Measurements from ENCODE around the gene DMD. TPM values are rescaled to one million over a fixed set of nuclear protein-coding genes. Genes with fewer than 3 reads are reported as not detected.

Gene DMD
- total RNA-seq, 1 experiment from 2014 or later, result 6.2 TPM

DNA sequence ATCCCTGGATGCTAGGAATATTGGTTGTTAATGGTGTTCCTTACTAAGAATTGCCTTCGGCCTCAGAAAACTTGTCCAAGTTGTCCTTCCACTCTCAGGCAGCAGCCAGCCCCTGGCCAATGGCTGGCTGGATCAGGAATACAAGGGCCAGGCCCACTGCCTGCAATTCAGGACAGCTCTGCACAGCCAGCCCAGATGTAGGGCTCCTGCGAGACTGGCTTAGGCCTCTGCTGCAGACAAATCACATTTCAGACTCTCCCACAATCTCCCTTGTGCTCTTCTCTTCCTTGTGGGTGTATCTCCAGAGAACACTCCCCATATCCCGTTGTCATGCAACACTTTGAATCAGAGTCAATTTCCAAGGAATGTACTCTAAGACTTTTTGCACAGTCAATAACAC is 1391.9 kb downstream of the DMD start:
- DNase-seq (ENCODE audit: low read depth), result no peak
- in situ Hi-C loops (cut with HindIII; ENCODE audit: low pct_unique_long_range_greater_than_20kb, low sequenced_read_pairs), result no loop called here

DNA sequence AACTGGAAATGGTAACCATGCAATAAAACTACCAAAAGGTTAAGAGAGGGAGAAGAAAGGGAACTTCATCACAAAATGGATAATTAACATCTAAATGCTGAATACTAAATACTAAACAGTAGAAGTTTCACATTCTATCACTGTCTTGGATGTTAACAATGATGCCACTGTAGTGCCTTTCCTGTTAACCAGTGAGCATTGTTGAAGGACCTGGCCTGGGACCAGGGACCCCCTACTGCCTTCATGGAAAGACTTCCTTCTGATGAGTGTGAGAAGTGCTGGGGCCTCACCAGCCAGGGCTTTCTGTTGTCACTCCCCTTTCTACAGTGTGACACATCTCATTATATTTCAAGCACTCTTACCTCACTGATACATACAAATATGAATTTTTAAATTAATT is 1400.2 kb downstream of the DMD start:
- in situ Hi-C loops (cut with HindIII; ENCODE audit: low pct_unique_long_range_greater_than_20kb, low sequenced_read_pairs), result no loop called here
- no peak for DNase-seq (ENCODE audit: low read depth)

DNA sequence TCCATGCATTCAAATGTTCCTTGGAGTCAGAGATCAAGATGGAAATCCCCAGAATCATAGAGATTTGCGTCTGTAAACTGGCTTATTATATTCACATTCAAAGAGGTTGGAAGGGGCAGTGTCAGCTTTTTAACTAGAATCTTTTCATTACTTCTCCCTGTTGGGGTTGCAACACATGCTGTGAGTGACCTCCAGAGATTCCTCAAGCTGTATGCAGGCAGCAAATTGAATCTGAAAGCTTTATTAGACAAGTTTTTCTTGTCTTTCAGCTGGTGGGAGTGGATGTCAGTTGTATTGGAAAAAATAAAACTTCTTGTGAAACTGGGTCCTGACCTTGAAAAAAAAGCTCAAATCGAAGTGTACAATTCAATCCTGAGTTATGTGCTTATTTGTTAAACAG is 1403.0 kb downstream of the DMD start:
- no peak for DNase-seq (ENCODE audit: low read depth)
- in situ Hi-C loops (cut with HindIII; ENCODE audit: low pct_unique_long_range_greater_than_20kb, low sequenced_read_pairs), result no loop called here

DNA sequence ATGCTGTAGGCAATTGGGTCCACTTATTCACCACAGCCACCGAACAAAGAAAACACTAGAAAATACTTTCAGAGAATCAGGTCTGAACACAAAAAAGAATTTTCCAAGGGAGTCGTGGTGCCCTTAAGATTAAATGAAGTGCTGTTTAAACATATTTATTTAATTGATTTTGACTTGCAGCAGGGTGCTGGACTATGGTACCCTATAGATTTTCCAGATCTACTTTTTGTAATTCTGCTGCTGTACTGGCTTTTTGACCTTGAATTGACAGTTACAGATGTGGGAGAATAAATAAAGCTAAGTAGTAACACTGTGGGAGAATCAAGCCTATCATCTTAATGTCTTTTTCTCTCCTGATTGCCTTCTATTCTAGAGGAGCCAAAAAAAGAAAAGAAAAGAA is 1404.2 kb downstream of the DMD start:
- no peak for DNase-seq (ENCODE audit: low read depth)
- in situ Hi-C loops (cut with HindIII; ENCODE audit: low pct_unique_long_range_greater_than_20kb, low sequenced_read_pairs), result no loop called here

DNA sequence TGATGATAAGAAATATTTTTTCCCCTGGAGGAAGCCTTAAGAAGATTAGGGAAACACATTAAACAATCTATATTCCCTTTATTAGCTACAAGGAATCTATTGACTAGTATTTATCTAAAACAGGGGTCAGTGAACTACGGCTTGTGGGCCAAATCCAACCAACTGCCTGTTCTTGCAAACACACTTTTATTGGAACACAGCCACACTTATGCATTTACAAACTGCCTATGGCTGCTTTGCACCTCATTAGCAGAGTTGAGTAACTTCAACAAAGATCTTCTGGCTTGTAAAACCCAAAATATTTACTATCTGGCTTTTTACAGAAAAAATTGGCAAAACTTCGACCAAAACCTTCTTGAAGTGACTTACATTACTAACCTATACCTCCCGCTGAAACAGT is 1405.6 kb downstream of the DMD start:
- no peak for DNase-seq (ENCODE audit: low read depth)

DNA sequence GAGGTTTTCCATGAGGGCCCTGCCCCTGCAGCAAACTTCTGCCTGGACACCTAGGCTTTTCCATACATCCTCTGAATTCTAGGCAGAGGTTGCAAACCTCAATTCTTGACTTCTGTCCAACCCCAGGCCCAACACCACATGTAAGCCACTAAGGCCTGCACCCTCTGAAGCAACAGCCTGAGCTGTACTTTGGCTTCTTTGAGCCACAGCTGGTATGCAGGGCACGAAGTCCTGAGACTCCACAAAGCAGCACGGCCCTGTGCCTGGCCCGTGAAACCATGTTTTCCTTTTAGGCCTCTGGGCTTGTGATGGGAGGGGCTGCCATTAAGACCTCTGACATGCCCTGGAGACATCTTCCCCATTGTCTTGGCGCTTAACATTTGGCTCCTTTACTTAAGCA is 1411.1 kb downstream of the DMD start:
- in situ Hi-C loops (cut with HindIII; ENCODE audit: low pct_unique_long_range_greater_than_20kb, low sequenced_read_pairs), result no loop called here

More for the DNA sequence above, 1405.6 kb downstream of the DMD start:
- in situ Hi-C loops (cut with HindIII; ENCODE audit: low pct_unique_long_range_greater_than_20kb, low sequenced_read_pairs), result no loop called here

DNA sequence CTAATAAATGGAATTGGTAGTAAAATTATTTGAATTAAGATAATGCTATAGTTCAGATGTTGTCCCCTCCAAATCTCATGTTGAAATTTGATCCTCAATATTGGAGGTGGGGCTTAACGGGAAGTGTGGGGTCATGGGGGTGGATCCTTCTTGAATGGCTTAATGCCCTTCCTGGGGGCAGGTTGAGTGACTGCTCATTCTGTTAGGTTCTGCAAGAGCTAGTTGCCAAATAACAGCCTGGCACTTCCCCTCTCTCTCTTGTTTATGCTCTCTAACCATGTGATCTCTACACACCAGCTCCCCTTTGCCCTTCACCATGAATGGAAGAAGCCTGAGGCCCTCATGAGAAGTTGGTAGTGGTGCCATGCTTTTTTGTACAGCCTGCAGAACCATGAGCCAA is 1414.7 kb downstream of the DMD start:
- in situ Hi-C loops (cut with HindIII; ENCODE audit: low pct_unique_long_range_greater_than_20kb, low sequenced_read_pairs), result no loop called here
- no peak for DNase-seq (ENCODE audit: low read depth)

More for the DNA sequence above, 1411.1 kb downstream of the DMD start:
- DNase-seq (ENCODE audit: low read depth), result no peak

DNA sequence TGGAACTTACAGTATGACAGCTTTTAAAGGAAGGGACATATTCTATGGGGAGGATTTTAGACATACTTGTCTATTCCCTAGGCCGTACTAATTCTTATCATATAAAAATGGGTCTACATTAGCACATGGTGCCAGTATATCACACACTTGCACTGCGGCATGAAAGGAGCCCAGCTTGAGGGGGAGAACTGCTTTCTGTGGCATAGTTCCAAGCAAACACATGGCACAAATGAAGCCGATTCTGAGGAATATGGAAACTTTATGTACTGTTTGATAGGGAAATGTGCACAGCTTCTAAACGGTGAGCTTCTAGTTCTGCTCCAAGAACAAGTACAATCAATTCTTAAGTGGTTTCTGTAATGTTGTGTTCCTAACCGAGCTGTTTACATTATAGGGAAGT is 1463.9 kb downstream of the DMD start:
- in situ Hi-C loops (cut with HindIII; ENCODE audit: low pct_unique_long_range_greater_than_20kb, low sequenced_read_pairs), result no loop called here
- no peak for DNase-seq (ENCODE audit: low read depth)

DNA sequence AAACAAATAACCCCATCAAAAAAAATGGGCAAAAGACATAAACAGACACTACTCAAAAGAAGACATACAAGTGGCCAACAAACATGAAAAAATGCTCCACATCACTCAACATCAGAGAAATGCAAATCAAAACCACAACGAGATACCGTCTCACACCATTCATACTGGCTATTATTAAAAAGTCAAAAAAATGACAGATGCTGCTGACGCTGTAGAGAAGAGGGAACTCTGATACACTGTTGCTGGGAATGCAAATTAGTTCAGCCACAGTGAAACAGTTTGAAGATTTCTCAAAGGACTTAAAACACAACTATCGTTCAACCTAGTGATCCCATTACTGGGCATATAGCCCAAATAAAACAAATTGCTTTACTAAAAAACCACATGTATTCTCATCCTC is 1468.3 kb downstream of the DMD start:
- no peak for DNase-seq (ENCODE audit: low read depth)
- in situ Hi-C loops (cut with HindIII; ENCODE audit: low pct_unique_long_range_greater_than_20kb, low sequenced_read_pairs), result no loop called here

DNA sequence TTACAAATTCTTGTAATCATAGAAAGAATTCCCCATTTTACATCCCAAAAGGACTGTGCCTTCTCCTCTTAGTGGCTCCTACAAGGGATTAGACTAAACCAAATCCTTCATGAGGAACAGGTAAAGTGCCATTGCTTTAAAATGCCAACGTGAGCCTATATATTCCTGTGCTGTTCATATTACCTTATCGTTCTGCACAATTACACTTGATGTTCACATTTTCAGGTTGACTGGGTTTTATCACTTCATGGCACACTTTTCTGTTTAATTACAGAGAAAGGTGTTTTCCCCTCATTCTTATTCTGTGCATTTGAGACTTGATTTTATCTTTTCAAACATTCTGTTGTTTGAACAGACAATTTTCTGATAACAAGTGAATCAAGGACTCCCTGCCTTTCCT is 1493.9 kb downstream of the DMD start:
- peak; percentile 0 for DNase-seq (ENCODE audit: low read depth)
- in situ Hi-C loops (cut with HindIII; ENCODE audit: low pct_unique_long_range_greater_than_20kb, low sequenced_read_pairs), result no loop called here

DNA sequence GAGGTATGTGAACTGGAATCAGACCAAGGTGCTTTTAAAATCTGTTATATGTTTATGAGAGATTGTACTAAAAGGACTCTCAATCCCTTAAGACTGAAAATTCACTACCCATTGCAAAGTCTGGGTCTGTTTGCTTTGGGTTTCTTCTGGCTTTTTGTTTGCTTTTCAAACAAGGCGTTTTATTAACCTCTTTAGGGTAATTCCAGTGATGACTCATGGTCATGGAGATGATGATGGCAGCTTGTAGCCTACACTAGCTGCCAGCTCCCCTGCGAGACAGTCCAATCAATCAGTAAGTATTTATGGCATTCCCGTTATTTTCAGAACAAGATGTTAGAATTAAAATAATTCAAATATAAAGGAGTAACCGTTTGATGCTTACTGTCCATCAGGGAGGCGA is 1495.7 kb downstream of the DMD start:
- in situ Hi-C loops (cut with HindIII; ENCODE audit: low pct_unique_long_range_greater_than_20kb, low sequenced_read_pairs), result no loop called here
- DNase-seq (ENCODE audit: low read depth), result peak; percentile 40

DNA sequence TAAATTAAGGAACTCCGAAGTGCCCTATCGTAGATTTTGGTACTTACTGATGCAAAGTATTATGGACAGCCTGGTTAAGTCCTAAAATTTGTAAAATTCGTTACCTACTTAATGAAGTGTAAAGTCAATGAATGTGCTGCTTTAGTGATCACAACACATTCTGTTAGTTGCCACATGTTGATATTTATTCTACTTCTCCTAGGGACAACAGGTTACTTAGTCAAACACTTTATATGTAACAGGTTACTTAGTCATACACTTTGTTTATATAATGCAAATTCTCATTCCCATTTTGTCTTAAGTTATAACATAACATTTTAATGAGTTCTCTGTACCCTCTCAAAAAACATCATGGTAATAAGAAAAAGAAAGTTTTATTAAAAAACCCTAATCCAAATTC is 1496.6 kb downstream of the DMD start:
- in situ Hi-C loops (cut with HindIII; ENCODE audit: low pct_unique_long_range_greater_than_20kb, low sequenced_read_pairs), result no loop called here
- no peak for DNase-seq (ENCODE audit: low read depth)

DNA sequence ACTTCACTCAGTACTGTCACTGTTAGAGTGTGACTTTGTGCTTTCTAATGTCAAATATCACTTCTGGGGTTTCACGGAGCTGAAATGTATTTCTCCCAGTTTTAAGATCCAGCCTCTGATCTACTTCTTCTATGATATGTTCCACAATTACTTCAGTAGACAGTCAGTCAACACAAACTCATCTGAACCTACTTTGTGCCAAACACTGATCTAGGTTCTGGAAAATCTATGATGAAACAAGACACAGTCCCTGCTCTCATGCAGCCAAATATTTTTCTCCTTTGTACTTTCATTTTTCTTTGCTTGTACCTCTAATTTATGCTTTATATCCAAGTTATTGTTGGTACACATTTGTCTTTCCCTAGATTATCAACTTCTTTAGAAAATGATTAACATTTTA is 1498.2 kb downstream of the DMD start:
- in situ Hi-C loops (cut with HindIII; ENCODE audit: low pct_unique_long_range_greater_than_20kb, low sequenced_read_pairs), result no loop called here
- no peak for DNase-seq (ENCODE audit: low read depth)

DNA sequence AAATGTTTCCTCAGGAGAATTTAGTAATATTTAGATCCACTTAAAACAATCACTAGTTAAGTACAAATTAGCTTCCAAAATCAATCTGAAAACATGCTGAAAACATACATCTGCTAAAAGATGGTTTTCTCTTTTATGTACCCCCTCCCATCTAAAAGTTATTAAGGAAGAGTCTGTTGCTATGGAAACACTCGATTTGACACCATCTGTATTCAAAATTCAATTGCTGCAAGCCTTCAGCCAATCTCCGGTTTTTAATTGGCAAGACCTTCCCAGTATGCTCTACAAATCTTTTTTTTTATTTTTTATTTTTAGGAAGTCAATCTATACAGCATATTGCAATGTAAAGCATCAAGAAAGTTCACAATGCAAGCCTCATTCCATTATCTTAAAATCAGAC is 1500.2 kb downstream of the DMD start:
- DNase-seq (ENCODE audit: low read depth), result no peak

DNA sequence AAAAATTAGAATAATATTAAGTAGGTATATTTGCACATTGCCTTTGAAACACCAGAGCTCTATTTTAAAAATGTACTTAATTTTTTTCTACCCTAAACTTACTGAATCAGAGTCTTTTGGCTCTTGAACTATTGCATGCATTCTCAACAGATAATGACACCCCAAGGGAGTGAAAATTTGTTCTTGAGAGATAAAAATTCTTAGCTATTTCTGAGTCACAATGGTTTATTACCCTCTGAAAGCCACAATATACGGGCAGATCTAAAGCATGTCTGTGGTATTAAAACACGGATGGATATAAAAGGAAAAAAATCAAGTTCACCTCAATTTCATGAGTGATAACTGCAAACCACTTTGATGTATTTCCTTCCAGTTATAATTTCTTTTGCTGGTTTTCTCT is 1503.2 kb downstream of the DMD start:
- in situ Hi-C loops (cut with HindIII; ENCODE audit: low pct_unique_long_range_greater_than_20kb, low sequenced_read_pairs), result no loop called here
- no peak for DNase-seq (ENCODE audit: low read depth)

More for the DNA sequence above, 1500.2 kb downstream of the DMD start:
- in situ Hi-C loops (cut with HindIII; ENCODE audit: low pct_unique_long_range_greater_than_20kb, low sequenced_read_pairs), result no loop called here

DNA sequence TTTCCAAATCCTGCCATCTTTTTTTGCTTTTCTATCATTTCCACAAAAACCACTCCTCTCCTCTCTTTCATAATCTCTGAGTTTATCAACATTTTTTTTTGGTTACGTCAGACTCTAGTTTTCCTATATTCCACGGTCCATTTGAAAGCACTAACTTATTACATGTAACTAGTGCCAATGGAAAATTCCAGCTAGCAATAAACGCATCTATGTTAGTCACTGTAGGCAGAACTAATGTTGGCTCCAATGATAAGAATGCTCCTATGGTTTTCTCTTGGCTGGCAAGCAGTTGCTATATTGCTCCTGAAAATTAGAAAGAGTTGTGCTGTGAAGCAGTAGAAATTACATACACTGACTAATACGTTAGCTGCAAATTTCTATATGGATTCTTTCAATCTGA is 1504.9 kb downstream of the DMD start:
- in situ Hi-C loops (cut with HindIII; ENCODE audit: low pct_unique_long_range_greater_than_20kb, low sequenced_read_pairs), result no loop called here
- DNase-seq (ENCODE audit: low read depth), result no peak

DNA sequence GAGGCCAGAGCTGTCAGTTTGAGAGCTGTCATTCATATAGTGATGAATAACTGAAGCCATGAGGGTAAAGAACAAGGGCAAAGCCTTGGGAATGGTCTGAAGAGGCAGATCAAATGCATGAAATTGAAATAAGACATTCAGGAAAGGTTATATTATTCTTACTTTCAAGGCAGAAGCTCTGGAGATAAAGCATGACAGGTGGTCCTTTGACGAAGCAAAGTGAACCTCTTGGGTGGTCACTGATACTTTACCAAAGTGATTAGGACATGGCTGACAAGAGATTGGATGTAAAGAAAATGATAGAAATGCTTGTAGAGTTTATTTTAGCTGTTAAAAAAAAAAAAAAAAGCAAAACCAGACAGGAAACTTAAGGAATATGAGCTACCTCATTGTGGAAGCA is 1505.5 kb downstream of the DMD start:
- in situ Hi-C loops (cut with HindIII; ENCODE audit: low pct_unique_long_range_greater_than_20kb, low sequenced_read_pairs), result no loop called here
- no peak for DNase-seq (ENCODE audit: low read depth)

DNA sequence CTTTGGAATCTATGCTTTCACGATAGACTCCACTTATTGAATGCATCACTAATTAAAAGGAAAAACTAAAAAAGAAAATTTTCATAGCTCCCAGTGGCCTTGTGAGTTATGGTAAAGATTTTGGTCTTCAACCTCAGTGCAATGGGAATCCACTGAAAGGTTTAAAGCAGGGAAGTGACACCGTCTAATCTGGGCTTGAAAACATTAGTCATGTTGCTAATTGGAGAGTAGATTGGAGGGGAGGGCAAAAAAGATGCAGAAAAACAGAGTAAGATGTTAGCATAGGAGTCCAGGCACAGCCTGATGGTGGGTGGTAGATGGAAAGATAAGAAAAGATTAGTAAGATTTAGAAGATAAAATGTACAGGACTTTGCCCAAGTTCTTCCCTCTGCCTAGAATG is 1506.4 kb downstream of the DMD start:
- DNase-seq (ENCODE audit: low read depth), result no peak
- in situ Hi-C loops (cut with HindIII; ENCODE audit: low pct_unique_long_range_greater_than_20kb, low sequenced_read_pairs), result no loop called here

DNA sequence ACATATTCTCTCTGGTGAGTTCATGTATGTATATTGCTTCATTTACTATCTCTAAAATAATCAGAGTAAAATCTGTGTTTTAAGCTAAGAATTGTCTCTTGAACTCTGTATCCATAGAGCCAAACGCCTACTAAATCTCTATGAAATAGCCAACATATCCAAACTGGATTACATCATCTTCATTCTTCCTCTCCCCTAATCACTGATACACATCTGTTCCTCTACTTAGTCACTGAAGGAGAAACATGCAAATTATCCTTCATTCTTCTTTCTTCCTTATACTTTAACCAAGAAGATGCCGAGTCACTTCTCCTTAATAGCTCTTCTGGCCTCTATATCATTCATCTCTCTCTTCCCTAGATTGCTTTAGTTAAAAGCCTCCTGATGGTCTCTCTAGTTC is 1509.1 kb downstream of the DMD start:
- in situ Hi-C loops (cut with HindIII; ENCODE audit: low pct_unique_long_range_greater_than_20kb, low sequenced_read_pairs), result no loop called here
- DNase-seq (ENCODE audit: low read depth), result peak; percentile 27

DNA sequence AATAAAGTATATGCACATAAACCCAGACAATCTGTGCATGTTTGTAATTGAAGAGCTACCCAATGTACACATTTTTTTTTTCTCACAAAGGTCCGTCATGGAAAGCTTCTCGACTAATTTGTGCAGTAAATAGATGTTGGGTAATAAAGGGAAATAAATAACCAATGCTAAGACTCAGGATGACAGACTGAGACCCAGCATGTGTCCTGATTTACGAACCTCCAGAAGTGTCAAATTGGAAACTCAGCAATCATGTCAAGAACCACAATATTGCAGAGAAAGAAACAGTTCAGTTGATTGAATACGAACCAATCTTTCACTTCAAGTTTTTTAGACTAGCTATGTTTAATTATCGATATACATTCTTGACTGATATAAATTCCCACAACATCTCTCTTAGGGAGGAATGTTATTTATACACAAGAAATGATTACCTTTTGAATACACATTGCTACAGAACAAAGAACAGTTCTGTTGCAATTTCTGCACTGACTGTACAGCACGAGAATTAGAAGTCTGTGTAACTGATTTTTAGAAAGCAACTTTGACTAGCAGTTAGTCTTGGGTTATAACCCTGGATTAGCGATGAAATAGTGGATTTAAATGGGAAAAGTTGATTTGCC is 1513.9 kb downstream of the DMD start:
- in situ Hi-C loops (cut with HindIII; ENCODE audit: low pct_unique_long_range_greater_than_20kb, low sequenced_read_pairs), result no loop called here
- no peak for DNase-seq (ENCODE audit: low read depth)

DNA sequence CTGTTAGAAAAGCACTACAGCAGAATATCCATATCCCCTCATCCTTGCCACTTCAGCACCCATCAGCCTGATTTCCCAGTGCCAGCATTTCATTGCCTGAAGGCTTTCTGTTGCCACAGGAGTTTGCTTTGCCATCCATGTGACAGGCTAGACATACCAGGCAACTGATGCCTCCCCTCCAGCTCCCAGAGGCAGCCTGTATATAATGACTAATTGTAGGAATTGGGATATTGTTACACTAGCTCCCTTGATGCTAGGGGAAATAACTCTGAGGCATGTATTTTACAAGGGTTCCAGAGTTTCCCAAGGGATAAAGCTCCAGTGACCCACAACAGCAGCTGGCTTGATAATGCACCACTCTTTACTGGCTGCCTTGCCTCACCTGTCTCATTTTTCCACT is 1531.5 kb downstream of the DMD start:
- in situ Hi-C loops (cut with HindIII; ENCODE audit: low pct_unique_long_range_greater_than_20kb, low sequenced_read_pairs), result no loop called here
- peak; percentile 4 for DNase-seq (ENCODE audit: low read depth)

All from Caki2 (cell line).